CD14-positive monocyte (primary cell): Measurements from ENCODE around the gene ANKRD23. TPM values are rescaled to one million over a fixed set of nuclear protein-coding genes. Genes with fewer than 3 reads are reported as not detected.
A peak's percentile ranks its signal among the peaks of the same experiment; 100 is the strongest.

ENCODE experiments used
- DNase-seq, 3 donors: peaks; one replicate each; pipeline ENCODE4 v3.0.0-alpha.2; 2011 to 2022
- H2AFZ ChIP-seq: 2 replicates; pipeline ENCODE4 v1.6.0; 2012; ENCODE audit warnings: mild to moderate bottlenecking, low read depth, low read length, inconsistent platforms; ENCODE audit not compliant: insufficient read depth, poor library complexity, severe bottlenecking
- H3K27ac ChIP-seq, 2 donors: 1 replicate in 1 of 2; 2 replicates in 1 of 2; pipeline ENCODE4 v1.5.1; 2012 to 2013; ENCODE audit warnings: low read length in 2 of 2, control low read depth in 1 of 2, inconsistent platforms in 1 of 2, low read depth in 1 of 2, mild to moderate bottlenecking in 1 of 2
- H3K27me3 ChIP-seq, 2 donors: one replicate each; pipeline versions ENCODE4 v1.6.0 to v1.6.1; 2011 to 2013; ENCODE audit warnings: low read length in 2 of 2; ENCODE audit not compliant: control insufficient read depth in 2 of 2, insufficient read depth in 2 of 2
- H3K36me3 ChIP-seq, 2 donors: replicated peaks in 1 of 2; 1 replicate in 1 of 2; 2 replicates in 1 of 2; pipeline versions ENCODE4 v1.5.1 to v1.6.1; 2012 to 2013; ENCODE audit warnings: low read length in 2 of 2, control low read depth in 1 of 2, inconsistent platforms in 1 of 2, mild to moderate bottlenecking in 1 of 2; ENCODE audit not compliant: insufficient read depth in 2 of 2, control insufficient read depth in 1 of 2
- H3K4me1 ChIP-seq, 2 donors: 1 replicate in 1 of 2; 2 replicates in 1 of 2; pipeline versions ENCODE4 v1.5.1 to v1.6.1; 2012 to 2013; ENCODE audit warnings: low read length in 2 of 2, control low read depth in 1 of 2, inconsistent platforms in 1 of 2, mild to moderate bottlenecking in 1 of 2, moderate library complexity in 1 of 2; ENCODE audit not compliant: insufficient read depth in 2 of 2, control insufficient read depth in 1 of 2
- H3K4me2 ChIP-seq: replicated peaks from 2 replicates; pipeline ENCODE3; 2012; ENCODE audit warnings: low read length, moderate library complexity, mild to moderate bottlenecking; ENCODE audit not compliant: poor library complexity, severe bottlenecking; ENCODE audit errors: extremely low read depth
- H3K4me3 ChIP-seq, 3 experiments: fragments of 200-600 bp in 1 of 3; sonication (generic) in 1 of 3; replicated peaks in 1 of 3; 1 replicate in 2 of 3; 2 replicates in 1 of 3; pipeline ENCODE4 v1.5.1; 2011 to 2013; ENCODE audit warnings: low read length in 3 of 3, mild to moderate bottlenecking in 3 of 3, control low read depth in 2 of 3, low read depth in 2 of 3, inconsistent platforms in 1 of 3, moderate library complexity in 1 of 3
- H3K79me2 ChIP-seq: 2 replicates; pipeline ENCODE4 v1.6.0; 2012; ENCODE audit warnings: mild to moderate bottlenecking, control low read depth, inconsistent platforms, low read length, moderate library complexity; ENCODE audit not compliant: insufficient read depth
- H3K9ac ChIP-seq: 2 replicates; pipeline ENCODE4 v1.6.0; 2017; ENCODE audit warnings: low read length, mild to moderate bottlenecking; ENCODE audit not compliant: insufficient read depth, poor library complexity, severe bottlenecking
- H3K9me3 ChIP-seq, 2 donors: replicated peaks in 1 of 2; 1 replicate in 1 of 2; 2 replicates in 1 of 2; pipeline versions ENCODE4 v1.5.1 to v1.6.1; 2012 to 2013; ENCODE audit warnings: low read length in 2 of 2, control low read depth in 1 of 2; ENCODE audit not compliant: control insufficient read depth in 1 of 2, insufficient read depth in 1 of 2
- H4K20me1 ChIP-seq: 2 replicates; pipeline ENCODE4 v1.6.0; 2012; ENCODE audit warnings: mild to moderate bottlenecking, low read length, control low read depth, moderate library complexity; ENCODE audit not compliant: insufficient read depth
- H3K27ac Mint-ChIP-seq, 7 donors: one replicate each; pipeline ENCODE4 v1.8.0; 2020; ENCODE audit warnings: mild to moderate bottlenecking in 7 of 7, mixed read lengths in 7 of 7, moderate library complexity in 6 of 7, inconsistent platforms in 2 of 7
- H3K27me3 Mint-ChIP-seq, 3 donors: one replicate each; pipeline ENCODE4 v1.8.0; 2021 to 2022; ENCODE audit warnings: low read depth in 3 of 3, mild to moderate bottlenecking in 3 of 3, mixed read lengths in 3 of 3, moderate library complexity in 3 of 3, inconsistent platforms in 1 of 3
- H3K36me3 Mint-ChIP-seq, 2 donors: one replicate each; pipeline ENCODE4 v1.8.0; 2020; ENCODE audit warnings: mixed read lengths in 2 of 2, inconsistent platforms in 1 of 2, mild to moderate bottlenecking in 1 of 2
- H3K4me1 Mint-ChIP-seq: one replicate; pipeline ENCODE4 v1.8.0; 2020; ENCODE audit warnings: mild to moderate bottlenecking, mixed read lengths
- H3K4me3 Mint-ChIP-seq, 2 donors: one replicate each; pipeline ENCODE4 v1.8.0; 2020; ENCODE audit warnings: mild to moderate bottlenecking in 2 of 2, mixed read lengths in 2 of 2, moderate library complexity in 1 of 2
- H3K9me3 Mint-ChIP-seq, 7 donors: one replicate each; pipeline ENCODE4 v1.8.0; 2020 to 2022; ENCODE audit warnings: mixed read lengths in 7 of 7, mild to moderate bottlenecking in 6 of 7, moderate library complexity in 6 of 7, inconsistent platforms in 2 of 7
- WGBS: methylation state at CpG from one replicate; pipeline ENCODE4 v1.1.5; 2013; ENCODE audit warnings: missing lambda C conversion rate; ENCODE audit not compliant: insufficient coverage; 5-methylcytosine and 5-hydroxymethylcytosine counted together
- intact Hi-C, 2 donors: fragments of 100-400 bp; cut with micrococcal nuclease; formaldehyde crosslinking; loops; one replicate each; pipeline versions ENCODE4 v1.15.0 to v1.15.1; 2023
- polyA plus RNA-seq, 3 donors: library from polyadenylated mRNA; depleted of rRNA in 1 of 3; unstranded in 2 of 3; stranded (reverse) in 1 of 3; fragments of 300-500 nt in 2 of 3; fragments of >200 nt in 1 of 3; fragmentation: Illumina TruSeq in 2 of 3; gene quantifications; 1 replicate in 2 of 3; 2 replicates in 1 of 3; pipeline ENCODE4 v1.2.3, GENCODE V29; 2012 to 2021
- TF ChIP-seq, protein P1 (sequence below): fragments of 200-600 bp; IDR thresholded peaks from one replicate; pipeline ENCODE4 v1.8.0; 2022; ENCODE audit warnings: antibody characterized with exemption, mild to moderate bottlenecking

Gene ANKRD23
- polyA plus RNA-seq, 3 donors = 1.4 TPM; not detected in 2

DNA sequence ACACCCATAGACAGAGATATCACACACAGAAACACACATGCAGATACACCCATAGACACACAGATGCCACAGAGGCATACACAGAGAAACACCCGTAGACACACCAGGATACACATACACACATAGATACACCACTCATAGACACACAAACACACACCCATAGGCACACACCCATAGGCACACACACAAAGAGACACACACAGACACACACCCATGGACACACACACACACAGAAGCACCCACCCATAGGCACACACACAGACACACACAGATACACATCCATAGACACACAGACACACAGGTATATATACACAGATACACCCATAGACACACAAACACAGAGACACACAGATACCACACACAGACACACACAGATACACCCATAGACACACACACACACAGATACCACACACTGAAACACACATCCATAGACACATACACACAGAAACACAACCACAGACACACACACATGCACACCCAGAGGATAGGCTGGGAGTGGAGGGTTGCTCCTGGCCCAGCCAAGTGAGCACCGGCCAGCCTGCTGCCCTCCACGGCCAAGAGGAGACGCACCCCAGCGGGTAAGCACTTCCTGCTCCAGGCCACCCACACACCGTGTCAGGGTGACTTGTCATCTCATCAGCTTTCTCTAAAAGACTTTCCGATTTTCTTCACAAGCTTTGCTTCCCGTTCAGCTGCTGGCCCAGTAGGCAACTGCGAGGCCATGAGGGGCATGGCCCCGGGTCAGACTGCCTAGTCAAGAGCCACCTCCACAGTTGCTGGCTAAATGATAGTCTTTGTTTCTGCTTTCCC lies 41.8 kb downstream of the ANKRD23 start:
- Histone ChIP-seq H3K4me2 (no peak overlapping the region), H3K4me3 (no peak overlapping the region), H3K36me3 (peaks cover 14 to 42% of the 10 kb centered on the region in 2 donors), H3K79me2 (no peaks in the 10 kb centered on the region), H3K27ac (no peak overlapping the region), H3K4me1 (peaks cover 4 to 5% of the 10 kb centered on the region in 2 donors), H3K27me3 (no peaks in the 10 kb centered on the region), H2AFZ (no peak overlapping the region), H3K9ac (no peak overlapping the region), H3K9me3 (no peaks in the 10 kb centered on the region), H4K20me1 (no peaks in the 10 kb centered on the region)
- Mint-ChIP-seq H3K27ac (no peak overlapping the region), H3K36me3 (peaks cover 22 to 40% of the 10 kb centered on the region in 2 donors), H3K4me1 (no peaks in the 10 kb centered on the region), H3K27me3 (no peaks in the 10 kb centered on the region), H3K4me3 (no peak overlapping the region), H3K9me3 (no peaks in the 10 kb centered on the region)
- WGBS = 86% methylated on average over 9 of the region's 10 CpGs
- intact Hi-C loops = no loop called here
- DNase-seq = no peak
- TF ChIP-seq, protein P1, sequence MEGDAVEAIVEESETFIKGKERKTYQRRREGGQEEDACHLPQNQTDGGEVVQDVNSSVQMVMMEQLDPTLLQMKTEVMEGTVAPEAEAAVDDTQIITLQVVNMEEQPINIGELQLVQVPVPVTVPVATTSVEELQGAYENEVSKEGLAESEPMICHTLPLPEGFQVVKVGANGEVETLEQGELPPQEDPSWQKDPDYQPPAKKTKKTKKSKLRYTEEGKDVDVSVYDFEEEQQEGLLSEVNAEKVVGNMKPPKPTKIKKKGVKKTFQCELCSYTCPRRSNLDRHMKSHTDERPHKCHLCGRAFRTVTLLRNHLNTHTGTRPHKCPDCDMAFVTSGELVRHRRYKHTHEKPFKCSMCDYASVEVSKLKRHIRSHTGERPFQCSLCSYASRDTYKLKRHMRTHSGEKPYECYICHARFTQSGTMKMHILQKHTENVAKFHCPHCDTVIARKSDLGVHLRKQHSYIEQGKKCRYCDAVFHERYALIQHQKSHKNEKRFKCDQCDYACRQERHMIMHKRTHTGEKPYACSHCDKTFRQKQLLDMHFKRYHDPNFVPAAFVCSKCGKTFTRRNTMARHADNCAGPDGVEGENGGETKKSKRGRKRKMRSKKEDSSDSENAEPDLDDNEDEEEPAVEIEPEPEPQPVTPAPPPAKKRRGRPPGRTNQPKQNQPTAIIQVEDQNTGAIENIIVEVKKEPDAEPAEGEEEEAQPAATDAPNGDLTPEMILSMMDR = no peak

DNA sequence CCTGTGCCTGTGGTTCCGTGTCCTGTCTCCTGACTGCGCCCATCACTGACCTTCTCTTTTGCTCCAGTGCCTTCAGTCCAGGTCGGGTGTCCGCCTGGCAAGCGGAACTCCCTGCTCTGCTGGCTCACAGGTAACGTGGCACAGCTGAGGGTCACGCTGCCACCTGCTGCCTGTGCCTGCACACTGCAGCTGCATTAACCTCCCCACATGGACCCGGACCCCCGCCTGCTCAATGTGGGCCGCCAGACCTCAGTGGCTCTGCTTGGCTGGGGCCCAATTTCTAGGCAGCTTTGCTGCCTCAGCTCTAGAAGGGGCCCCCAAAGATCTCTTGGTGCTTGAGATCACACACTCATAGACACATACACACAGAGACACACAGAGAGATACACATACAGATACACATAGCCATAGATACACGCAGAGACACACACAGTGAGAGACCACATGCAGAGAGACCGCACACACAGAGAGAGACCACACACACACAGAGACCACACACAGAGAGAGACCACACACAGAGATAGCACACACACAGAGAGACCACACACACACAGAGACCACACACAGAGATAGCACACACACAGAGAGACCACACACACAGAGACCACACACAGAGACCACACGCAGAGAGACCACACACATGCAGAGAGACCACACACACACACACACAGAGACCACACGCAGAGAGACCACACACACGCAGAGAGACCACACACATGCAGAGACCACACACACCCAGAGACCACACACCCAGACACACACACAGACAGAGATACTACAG lies 42.6 kb downstream of the ANKRD23 start:
- no peak overlapping the region for H3K9ac ChIP-seq
- no peaks in the 10 kb centered on the region for H3K79me2 ChIP-seq
- H3K27me3 ChIP-seq = no peaks in the 10 kb centered on the region
- peaks cover 24 to 37% of the 10 kb centered on the region in 2 donors for H3K36me3 Mint-ChIP-seq
- no peak overlapping the region for H3K27ac ChIP-seq
- H3K27me3 Mint-ChIP-seq = no peaks in the 10 kb centered on the region
- no peaks in the 10 kb centered on the region for H3K9me3 Mint-ChIP-seq
- H3K4me3 ChIP-seq = no peak overlapping the region
- peaks cover 4 to 5% of the 10 kb centered on the region in 2 donors for H3K4me1 ChIP-seq
- H3K27ac Mint-ChIP-seq = no peak overlapping the region
- no peak overlapping the region for H2AFZ ChIP-seq
- H4K20me1 ChIP-seq = no peaks in the 10 kb centered on the region
- intact Hi-C loops = no loop called here
- DNase-seq = peak; percentile 33 to 50 (median 49)
- no peaks in the 10 kb centered on the region for H3K4me1 Mint-ChIP-seq
- peaks cover 12 to 43% of the 10 kb centered on the region in 2 donors for H3K36me3 ChIP-seq
- no peak overlapping the region for H3K4me2 ChIP-seq
- H3K4me3 Mint-ChIP-seq = no peak overlapping the region
- TF ChIP-seq, protein P1 = peak; percentile 73
- no peaks in the 10 kb centered on the region for H3K9me3 ChIP-seq
- WGBS = 33% methylated on average over 14 of the region's 15 CpGs
